PC-9 (cell line): Measurements from ENCODE around the gene C18orf63. TPM values are rescaled to one million over a fixed set of nuclear protein-coding genes. Genes with fewer than 3 reads are reported as not detected.

ENCODE experiments used
- BruUV-seq: library from RNA; stranded (reverse); fragments of 400-500 nt; replicated peaks from 2 replicates; lab custom pipeline; 2021; lab: Mats Ljungman, UMichigan
- CTCF ChIA-PET: fragments of 300-600 bp; sonication (Branson Sonifier 250); formaldehyde crosslinking; loops from one replicate; lab custom pipeline; 2022; ENCODE audit warnings: antibody characterized with exemption; lab: Charles Lee
- POLR2A ChIA-PET: fragments of 300-600 bp; sonication (Branson Sonifier 250); formaldehyde crosslinking; loops from one replicate; lab custom pipeline; 2022; ENCODE audit warnings: antibody characterized with exemption; ENCODE audit not compliant: unreplicated experiment; lab: Charles Lee
- DNase-seq, 2 experiments: peaks; one replicate each; pipeline versions ENCODE4 v3.0.0 to v3.0.0-alpha.2; 2015 to 2022; ENCODE audit warnings: mixed read lengths in 1 of 2
- H2AFZ ChIP-seq: fragments of 200-600 bp; sonication (generic); 2 replicates; pipeline ENCODE4 v1.8.1; 2017; ENCODE audit warnings: antibody characterized with exemption
- H3F3A ChIP-seq: fragments of 200-600 bp; sonication (generic); 2 replicates; pipeline ENCODE4 v1.8.1; 2017; ENCODE audit warnings: antibody characterized with exemption, mild to moderate bottlenecking, low read depth; ENCODE audit not compliant: insufficient read depth
- H3K27ac ChIP-seq: fragments of 200-600 bp; sonication (generic); 2 replicates; pipeline ENCODE4 v1.6.1; 2016; ENCODE audit warnings: mixed run types
- H3K27me3 ChIP-seq: fragments of 200-600 bp; sonication (generic); 2 replicates; pipeline ENCODE4 v1.6.1; 2016; ENCODE audit warnings: low read depth, mixed run types; ENCODE audit not compliant: insufficient read depth
- H3K36me3 ChIP-seq: fragments of 200-600 bp; sonication (generic); 2 replicates; pipeline ENCODE4 v1.6.1; 2016; ENCODE audit warnings: low read depth, mixed run types
- H3K4me1 ChIP-seq: fragments of 200-600 bp; sonication (generic); replicated peaks from 2 replicates; pipeline ENCODE4 v1.6.1; 2016; ENCODE audit warnings: mixed run types; ENCODE audit not compliant: insufficient read depth
- H3K4me2 ChIP-seq: fragments of 200-600 bp; sonication (generic); 2 replicates; pipeline ENCODE4 v1.6.1; 2017; ENCODE audit warnings: mixed run types
- H3K4me3 ChIP-seq: fragments of 200-600 bp; sonication (generic); 2 replicates; pipeline ENCODE4 v1.6.1; 2016; ENCODE audit warnings: mixed run types
- H3K79me2 ChIP-seq: fragments of 200-600 bp; sonication (generic); 2 replicates; pipeline ENCODE4 v1.6.1; 2017; ENCODE audit warnings: low read depth, mixed run types
- H3K9me2 ChIP-seq: fragments of 200-600 bp; sonication (generic); 2 replicates; pipeline ENCODE4 v1.8.1; 2017; ENCODE audit warnings: mild to moderate bottlenecking; ENCODE audit not compliant: insufficient read depth
- H3K9me3 ChIP-seq: fragments of 200-600 bp; sonication (generic); 2 replicates; pipeline ENCODE4 v1.8.1; 2016; ENCODE audit warnings: low read depth; ENCODE audit not compliant: insufficient read depth
- H4K20me1 ChIP-seq: fragments of 200-600 bp; sonication (generic); 2 replicates; pipeline ENCODE4 v1.8.1; 2017; ENCODE audit not compliant: insufficient read depth
- EZH2 ChIP-seq: fragments of 200-600 bp; sonication (generic); IDR thresholded peaks from 2 replicates; pipeline ENCODE4 v1.8.0; 2017; ENCODE audit warnings: antibody characterized with exemption, low read depth
- intact Hi-C: fragments of 100-400 bp; cut with micrococcal nuclease; formaldehyde crosslinking; loops from one replicate; pipeline ENCODE4 v1.10.0; 2022; ENCODE audit not compliant: unreplicated experiment
- total RNA-seq: library from RNA; stranded (reverse); gene quantifications from 2 replicates; pipeline ENCODE4 v1.2.3, GENCODE V29; 2021
- TF ChIP-seq, protein P1 (sequence below): fragments of 200-600 bp; sonication (generic); conservative IDR thresholded peaks from 2 replicates; pipeline ENCODE4 v1.6.1; 2017; ENCODE audit warnings: mixed run types, antibody characterized with exemption, mild to moderate bottlenecking, moderate library complexity

The C18orf63 gene
- total RNA-seq, 1 experiment from 2014 or later: not detected

DNA sequence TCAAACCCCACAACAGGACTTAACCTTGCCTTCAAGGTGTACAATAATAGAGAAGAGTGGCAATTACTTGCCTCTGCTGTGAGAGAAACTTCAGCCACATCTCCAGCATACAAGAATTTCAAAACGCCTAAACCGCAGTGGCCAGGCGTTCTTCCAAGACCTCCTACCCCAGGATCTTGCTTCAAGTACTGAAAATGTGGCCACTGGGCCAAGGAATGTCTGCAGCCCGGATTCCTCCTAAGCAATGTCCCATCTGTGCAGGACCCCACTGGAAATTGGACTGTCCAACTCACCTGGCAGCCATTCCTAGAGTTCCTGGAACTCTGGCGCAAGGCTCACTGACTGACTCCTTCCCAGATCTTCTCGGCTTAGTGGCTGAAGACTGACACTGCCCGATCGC is 21.1 kb upstream of the C18orf63 start:
- H3K27ac ChIP-seq: no peak overlapping the region
- no peaks in the 10 kb centered on the region for H3K9me2 ChIP-seq
- no peak overlapping the region for H3K4me3 ChIP-seq
- CTCF ChIA-PET: no interaction called here
- DNase-seq: no peak
- H3K36me3 ChIP-seq: no peaks in the 10 kb centered on the region
- BruUV-seq: no TSS peak
- H3K4me2 ChIP-seq: no peak overlapping the region
- H3F3A ChIP-seq: no peaks in the 10 kb centered on the region
- intact Hi-C loops: loop anchor here (5.0 kb wide), 2 partner anchors 147 to 203 kb away; partner anchors contain the start of genes CNDP2, FBXO15 and TIMM21
- POLR2A ChIA-PET: no interaction called here
- TF ChIP-seq, protein P1, sequence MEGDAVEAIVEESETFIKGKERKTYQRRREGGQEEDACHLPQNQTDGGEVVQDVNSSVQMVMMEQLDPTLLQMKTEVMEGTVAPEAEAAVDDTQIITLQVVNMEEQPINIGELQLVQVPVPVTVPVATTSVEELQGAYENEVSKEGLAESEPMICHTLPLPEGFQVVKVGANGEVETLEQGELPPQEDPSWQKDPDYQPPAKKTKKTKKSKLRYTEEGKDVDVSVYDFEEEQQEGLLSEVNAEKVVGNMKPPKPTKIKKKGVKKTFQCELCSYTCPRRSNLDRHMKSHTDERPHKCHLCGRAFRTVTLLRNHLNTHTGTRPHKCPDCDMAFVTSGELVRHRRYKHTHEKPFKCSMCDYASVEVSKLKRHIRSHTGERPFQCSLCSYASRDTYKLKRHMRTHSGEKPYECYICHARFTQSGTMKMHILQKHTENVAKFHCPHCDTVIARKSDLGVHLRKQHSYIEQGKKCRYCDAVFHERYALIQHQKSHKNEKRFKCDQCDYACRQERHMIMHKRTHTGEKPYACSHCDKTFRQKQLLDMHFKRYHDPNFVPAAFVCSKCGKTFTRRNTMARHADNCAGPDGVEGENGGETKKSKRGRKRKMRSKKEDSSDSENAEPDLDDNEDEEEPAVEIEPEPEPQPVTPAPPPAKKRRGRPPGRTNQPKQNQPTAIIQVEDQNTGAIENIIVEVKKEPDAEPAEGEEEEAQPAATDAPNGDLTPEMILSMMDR: no peak
- TF ChIP-seq EZH2: no peak
- no peaks in the 10 kb centered on the region for H3K27me3 ChIP-seq
- H3K79me2 ChIP-seq: peaks cover 20% of the 10 kb centered on the region
- H2AFZ ChIP-seq: no peak overlapping the region
- no peaks in the 10 kb centered on the region for H4K20me1 ChIP-seq
- H3K9me3 ChIP-seq: no peaks in the 10 kb centered on the region
- H3K4me1 ChIP-seq: peaks cover 19% of the 10 kb centered on the region

DNA sequence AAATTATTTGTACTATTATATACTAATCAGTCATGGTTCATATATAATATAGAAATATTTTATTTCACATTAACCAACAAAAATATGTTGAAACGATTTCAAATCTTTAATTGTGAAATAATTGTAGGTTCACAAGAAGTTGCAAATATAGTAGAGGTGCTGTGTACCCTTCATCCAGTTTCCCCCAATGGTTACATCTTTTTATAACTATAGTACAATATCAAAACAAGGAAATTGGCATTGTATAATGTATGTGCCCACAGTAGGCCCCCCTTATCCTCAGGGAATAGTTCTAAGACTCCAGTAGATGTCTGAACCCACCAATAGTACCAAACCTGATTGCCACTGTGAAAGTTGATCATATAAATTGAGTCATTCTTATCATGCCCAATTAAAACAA is 16.5 kb upstream of the C18orf63 start:
- POLR2A ChIA-PET: interaction anchor here (0.8 kb wide), 1 partner anchor 15 kb away, joined by 12 read pairs; no protein-coding TSS in a partner anchor
- H2AFZ ChIP-seq: no peak overlapping the region

DNA sequence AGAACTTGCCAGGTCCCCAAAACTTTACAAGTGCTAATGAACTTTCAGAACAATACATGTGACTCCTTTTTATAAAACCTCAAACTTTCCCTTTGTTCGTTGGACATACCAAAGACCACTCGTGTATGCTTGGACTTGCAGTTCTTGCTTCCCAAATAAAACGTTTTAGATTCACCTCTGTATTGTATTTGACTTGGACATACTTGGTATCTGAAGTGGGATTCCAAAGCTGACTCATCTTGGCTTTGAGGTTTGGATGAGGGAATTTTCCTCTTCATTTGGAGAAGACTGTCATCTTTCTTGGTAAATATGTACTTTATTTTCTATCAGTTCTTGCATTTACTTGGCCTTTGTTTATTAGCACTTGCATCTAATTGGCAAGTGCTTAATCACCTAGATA is 15.9 kb upstream of the C18orf63 start:
- H3K9me3 ChIP-seq: no peaks in the 10 kb centered on the region
- BruUV-seq: no TSS peak
- H3K27me3 ChIP-seq: no peaks in the 10 kb centered on the region
- intact Hi-C loops: no loop called here
- no peak overlapping the region for H2AFZ ChIP-seq
- TF ChIP-seq EZH2: no peak
- TF ChIP-seq, protein P1: no peak
- H3K4me3 ChIP-seq: no peak overlapping the region
- CTCF ChIA-PET: no interaction called here
- H3K4me2 ChIP-seq: no peak overlapping the region
- H3K36me3 ChIP-seq: no peaks in the 10 kb centered on the region
- no peak for DNase-seq
- H3F3A ChIP-seq: peaks cover 16% of the 10 kb centered on the region; the same call in 1 of the 2 replicates
- H4K20me1 ChIP-seq: no peaks in the 10 kb centered on the region
- no peak overlapping the region for H3K27ac ChIP-seq
- no peaks in the 10 kb centered on the region for H3K9me2 ChIP-seq
- POLR2A ChIA-PET: interaction anchor here (0.8 kb wide), 1 partner anchor 16 kb away, joined by 12 read pairs; no protein-coding TSS in a partner anchor
- H3K4me1 ChIP-seq: peaks cover 22% of the 10 kb centered on the region
- H3K79me2 ChIP-seq: no peaks in the 10 kb centered on the region

More for the DNA sequence above, 16.5 kb upstream of the C18orf63 start:
- intact Hi-C loops: no loop called here
- H3K27ac ChIP-seq: no peak overlapping the region
- no peak overlapping the region for H3K4me2 ChIP-seq
- H3K4me1 ChIP-seq: peaks cover 17% of the 10 kb centered on the region
- no peak for DNase-seq
- no peaks in the 10 kb centered on the region for H3K9me2 ChIP-seq
- no peak for TF ChIP-seq EZH2
- TF ChIP-seq, protein P1: no peak
- H4K20me1 ChIP-seq: no peaks in the 10 kb centered on the region
- no peak overlapping the region for H3K4me3 ChIP-seq
- no peaks in the 10 kb centered on the region for H3K79me2 ChIP-seq
- H3F3A ChIP-seq: peaks cover 10% of the 10 kb centered on the region; the same call in 1 of the 2 replicates
- CTCF ChIA-PET: interaction anchor here (1.1 kb wide), 1 partner anchor 106 kb away, joined by 3 read pairs; no protein-coding TSS in a partner anchor
- H3K36me3 ChIP-seq: no peaks in the 10 kb centered on the region
- no TSS peak for BruUV-seq
- H3K9me3 ChIP-seq: no peaks in the 10 kb centered on the region
- no peaks in the 10 kb centered on the region for H3K27me3 ChIP-seq
